HepG2 (cell line): ENCODE measurements around the gene MRPL14. TPM values are rescaled to one million over a fixed set of nuclear protein-coding genes. Genes with fewer than 3 reads are reported as not detected.

ENCODE experiments used
- ATAC-seq: fragments of 200-7000 bp; cut with Tn5 transposase; 3 replicates; pipeline ENCODE4 v1.9.1; 2020; ENCODE audit warnings: mild to moderate bottlenecking, moderate library complexity
- BruUV-seq: library from RNA; stranded (reverse); fragments of 400-500 nt; replicated peaks from 2 replicates; lab custom pipeline; 2021; lab: Mats Ljungman, UMichigan
- CTCF ChIA-PET: fragments of 300-600 bp; formaldehyde crosslinking; extraction: SDS; loops from one replicate; lab custom pipeline; 2021; ENCODE audit warnings: low total read pairs, inconsistent platforms, low intra/inter-chr PET ratio; lab: Yijun Ruan, JAX
- POLR2A ChIA-PET: fragments of 350-600 bp; sonication (Branson Sonifier 250); formaldehyde crosslinking; loops from one replicate; lab custom pipeline; 2020; ENCODE audit warnings: antibody characterized with exemption, inconsistent platforms; lab: Yijun Ruan, JAX
- DNase-seq: peaks from one replicate; pipeline ENCODE4 v3.0.0-alpha.2; 2015; ENCODE audit warnings: low spot score
- FAIRE-seq: peaks from 3 replicates; lab custom pipeline; 2011; peaks lifted over from hg19 to GRCh38; lab: Jason Lieb, UNC
- H2AFZ ChIP-seq: one replicate; pipeline ENCODE4 v1.6.1; 2011; ENCODE audit warnings: low read length, inconsistent platforms
- H3K27ac ChIP-seq: fragments of 300-600 bp; 3 replicates; pipeline ENCODE4 v1.8.0; 2011; ENCODE audit warnings: mixed run types, mild to moderate bottlenecking, mixed read lengths, low read length, inconsistent platforms; ENCODE audit not compliant: insufficient read depth; ENCODE audit errors: extremely low read length
- H3K27me3 ChIP-seq, 2 experiments: fragments of 200-600 bp in 1 of 2; 2 replicates in 1 of 2; 3 replicates in 1 of 2; pipeline versions ENCODE4 v1.6.0 to v1.8.0; 2011; ENCODE audit warnings: low read length in 2 of 2, mild to moderate bottlenecking in 2 of 2, moderate library complexity in 2 of 2, inconsistent platforms in 1 of 2; ENCODE audit not compliant: insufficient read depth in 2 of 2, control insufficient read depth in 1 of 2
- H3K36me3 ChIP-seq, 2 experiments: fragments of 200-600 bp in 1 of 2; replicated peaks in 1 of 2; 2 replicates in 1 of 2; 3 replicates in 1 of 2; pipeline versions ENCODE4 v1.5.1 to v1.8.0; 2011; ENCODE audit warnings: low read length in 2 of 2, inconsistent platforms in 1 of 2; ENCODE audit not compliant: insufficient read depth in 2 of 2, control insufficient read depth in 1 of 2
- H3K4me1 ChIP-seq: 2 replicates; pipeline ENCODE4 v1.5.1; 2012; ENCODE audit warnings: low read length, inconsistent platforms; ENCODE audit not compliant: insufficient read depth
- H3K4me2 ChIP-seq: 2 replicates; pipeline ENCODE4 v1.6.0; 2011; ENCODE audit warnings: low read depth, low read length, inconsistent platforms
- H3K4me3 ChIP-seq, 3 experiments: fragments of 200-600 bp in 1 of 3; sonication (generic), shearing (Covaris generic) in 1 of 3; replicated peaks in 1 of 3; 2 replicates each; pipeline ENCODE4 v1.5.1; 2011 to 2016; ENCODE audit warnings: low read length in 3 of 3, inconsistent platforms in 2 of 3, low read depth in 2 of 3, mild to moderate bottlenecking in 2 of 3, control low read depth in 1 of 3, mixed read lengths in 1 of 3; ENCODE audit not compliant: insufficient read depth in 1 of 3
- H3K79me2 ChIP-seq: one replicate; pipeline ENCODE4 v1.6.1; 2011; ENCODE audit warnings: low read length, inconsistent platforms; ENCODE audit not compliant: insufficient read depth
- H3K9ac ChIP-seq: 2 replicates; pipeline ENCODE4 v1.6.0; 2011; ENCODE audit warnings: mild to moderate bottlenecking, low read depth, low read length, inconsistent platforms; ENCODE audit not compliant: insufficient read depth
- H3K9me3 ChIP-seq: 2 replicates; pipeline ENCODE4 v1.5.1; 2012; ENCODE audit warnings: mild to moderate bottlenecking, low read length
- H4K20me1 ChIP-seq: 2 replicates; pipeline ENCODE4 v1.6.0; 2011; ENCODE audit warnings: inconsistent platforms, mild to moderate bottlenecking, low read length, moderate library complexity; ENCODE audit not compliant: insufficient read depth
- ADNP ChIP-seq: sonication (generic); formaldehyde crosslinking; IDR thresholded peaks from 2 replicates; pipeline ENCODE4 v1.4.0; 2020; ENCODE audit warnings: missing genetic modification reagents
- RBAK ChIP-seq: sonication (generic); formaldehyde crosslinking; IDR thresholded peaks from 2 replicates; pipeline ENCODE4 v1.5.1; 2020; ENCODE audit warnings: mild to moderate bottlenecking, missing genetic modification reagents
- REL ChIP-seq: sonication (generic); formaldehyde crosslinking; conservative IDR thresholded peaks from 2 replicates; pipeline ENCODE4 v1.8.0; 2022; ENCODE audit warnings: mild to moderate bottlenecking, missing genetic modification reagents, moderate library complexity
- THAP9 ChIP-seq: sonication (generic); formaldehyde crosslinking; IDR thresholded peaks from 2 replicates; pipeline ENCODE4; 2020; ENCODE audit warnings: missing genetic modification reagents, mild to moderate bottlenecking, borderline replicate concordance
- ZBTB20 ChIP-seq: sonication (generic); formaldehyde crosslinking; IDR thresholded peaks from 2 replicates; pipeline ENCODE4 v1.8.1; 2023; ENCODE audit warnings: missing genetic modification reagents, low read depth, mild to moderate bottlenecking, borderline replicate concordance
- ZMAT3 ChIP-seq: sonication (generic); formaldehyde crosslinking; conservative IDR thresholded peaks from 2 replicates; pipeline ENCODE4 v1.7.0; 2021; ENCODE audit warnings: missing genetic modification reagents
- ZNF275 ChIP-seq: sonication (generic); formaldehyde crosslinking; IDR thresholded peaks from 2 replicates; pipeline ENCODE4 v1.8.0; 2022; ENCODE audit warnings: missing genetic modification reagents, mild to moderate bottlenecking, inconsistent platforms, borderline replicate concordance
- ZNF33B ChIP-seq: sonication (generic); formaldehyde crosslinking; IDR thresholded peaks from 2 replicates; pipeline ENCODE4 v1.5.1; 2020; ENCODE audit warnings: mild to moderate bottlenecking, missing genetic modification reagents
- ZNF768 ChIP-seq: sonication (generic); formaldehyde crosslinking; IDR thresholded peaks from 2 replicates; pipeline ENCODE4 v1.4.0; 2020; ENCODE audit warnings: missing genetic modification reagents
- ZNF83 ChIP-seq: sonication (generic); formaldehyde crosslinking; IDR thresholded peaks from 2 replicates; pipeline ENCODE4 v1.4.0; 2020; ENCODE audit warnings: missing genetic modification reagents, mild to moderate bottlenecking, borderline replicate concordance
- WGBS: methylation state at CpG from one replicate; pipeline ENCODE4 v1.1.6; 2017; ENCODE audit warnings: low lambda C conversion rate; 5-methylcytosine and 5-hydroxymethylcytosine counted together
- in situ Hi-C: cut with HindIII; loops from 2 replicates; pipeline ENCODE4 v1.10.0; 2017; ENCODE audit warnings: low pct_unique_long_range_greater_than_20kb; ENCODE audit not compliant: extremely low pct_ligation_motif_present
- intact Hi-C: fragments of 100-400 bp; cut with micrococcal nuclease; formaldehyde crosslinking; loops from one replicate; pipeline ENCODE4 v1.10.0; 2022; ENCODE audit not compliant: unreplicated experiment
- polyA plus RNA-seq, 8 experiments: library from polyadenylated mRNA; depleted of rRNA in 3 of 8; stranded (reverse) in 7 of 8; unstranded in 1 of 8; fragments of >200 nt; fragmentation: Illumina TruSeq in 4 of 8; extraction: Trizol in 4 of 8; gene quantifications; 2 replicates each; pipeline versions ENCODE4 v1.2.1 to v1.2.3, GENCODE V29; 2011 to 2016; ENCODE audit warnings: low read depth in 4 of 8, missing spikeins in 1 of 8, mixed read lengths in 1 of 8; ENCODE audit not compliant: insufficient read depth in 1 of 8
- total RNA-seq, 5 experiments: library from RNA; depleted of rRNA; stranded (reverse); fragments of >200 nt; fragmentation: Illumina TruSeq; extraction: Trizol; gene quantifications; 2 replicates each; pipeline ENCODE4 v1.2.3, GENCODE V29; 2016; ENCODE audit warnings: low read depth in 1 of 5
- TF ChIP-seq, protein P1 (sequence below): sonication (generic); formaldehyde crosslinking; IDR thresholded peaks from 2 replicates; pipeline ENCODE4 v1.4.0; 2020; ENCODE audit warnings: mild to moderate bottlenecking, missing genetic modification reagents
- TF ChIP-seq, protein P2 (sequence below): sonication (generic); formaldehyde crosslinking; conservative IDR thresholded peaks from 2 replicates; pipeline ENCODE4 v1.5.0; 2020; ENCODE audit warnings: missing genetic modification reagents

The MRPL14 gene
- total and polyA plus RNA-seq, 2 of the 13 experiments (the other 11 are each of a cell fraction or from before 2014, with no cell fraction given) = 157 to 178 TPM

DNA sequence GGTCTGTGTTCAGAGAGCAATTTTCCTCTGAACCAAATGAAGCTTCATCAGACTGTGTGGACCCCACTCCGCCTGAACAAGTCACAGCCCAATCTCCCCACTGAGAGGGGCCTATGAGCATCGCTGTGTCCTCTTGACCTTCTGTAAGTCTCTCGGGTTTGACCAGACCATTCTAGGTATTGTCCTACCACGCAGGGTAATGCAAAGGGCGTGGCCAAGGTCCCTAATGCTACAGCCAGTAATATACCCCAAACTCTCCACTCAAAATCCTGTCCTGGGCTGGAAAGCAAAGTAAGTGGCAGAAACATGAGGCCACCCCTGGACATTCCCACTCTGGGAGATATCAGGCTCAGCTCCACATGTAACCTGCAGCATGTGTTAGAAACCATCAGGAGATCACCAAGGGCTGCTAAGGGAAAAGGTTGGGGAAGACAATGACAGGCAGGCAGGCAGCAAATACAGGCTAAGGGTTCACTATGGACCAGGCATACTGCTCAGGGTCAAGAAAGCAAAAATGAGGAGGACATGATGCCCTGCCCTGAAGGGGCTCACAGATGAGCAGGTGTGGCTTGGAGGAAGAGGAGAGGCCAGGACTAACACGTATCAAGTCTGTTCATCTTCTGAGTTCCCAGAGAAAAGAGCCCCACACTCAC lies 33.4 kb downstream of the MRPL14 start (continued):
- TF ChIP-seq ZNF33B (0 out of 2 replicates have a peak, but pooled peaks have one; percentile 41), THAP9 (CRISPR knock-in tag) (peak; percentile 19; the same call in 1 of the 2 replicates), ZBTB20 (CRISPR knock-in tag) (no peak), ZMAT3 (CRISPR knock-in tag) (peak; percentile 24; the same call in 1 of the 2 replicates), ZNF83 (0 out of 2 replicates have a peak, but pooled peaks have one; percentile 23)
- TF ChIP-seq, protein P1, sequence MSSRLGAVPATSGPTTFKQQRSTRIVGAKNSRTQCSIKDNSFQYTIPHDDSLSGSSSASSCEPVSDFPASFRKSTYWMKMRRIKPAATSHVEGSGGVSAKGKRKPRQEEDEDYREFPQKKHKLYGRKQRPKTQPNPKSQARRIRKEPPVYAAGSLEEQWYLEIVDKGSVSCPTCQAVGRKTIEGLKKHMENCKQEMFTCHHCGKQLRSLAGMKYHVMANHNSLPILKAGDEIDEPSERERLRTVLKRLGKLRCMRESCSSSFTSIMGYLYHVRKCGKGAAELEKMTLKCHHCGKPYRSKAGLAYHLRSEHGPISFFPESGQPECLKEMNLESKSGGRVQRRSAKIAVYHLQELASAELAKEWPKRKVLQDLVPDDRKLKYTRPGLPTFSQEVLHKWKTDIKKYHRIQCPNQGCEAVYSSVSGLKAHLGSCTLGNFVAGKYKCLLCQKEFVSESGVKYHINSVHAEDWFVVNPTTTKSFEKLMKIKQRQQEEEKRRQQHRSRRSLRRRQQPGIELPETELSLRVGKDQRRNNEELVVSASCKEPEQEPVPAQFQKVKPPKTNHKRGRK = 0 out of 2 replicates have a peak, but pooled peaks have one; percentile 63

GRCh38 chr6:44093066-44093465 lies 34.2 kb downstream of the MRPL14 start:
- H3K36me3 ChIP-seq = no peaks in the 10 kb centered on the region
- H3K27me3 ChIP-seq = no peaks in the 10 kb centered on the region
- no peak overlapping the region for H2AFZ ChIP-seq
- H3K27ac ChIP-seq = peak overlapping the region; percentile 76
- H3K4me3 ChIP-seq = peak overlapping the region in 1 of 3 experiments; percentile 29; a peak in 1 of 6 replicates
- DNase-seq = no peak
- in situ Hi-C loops = no loop called here
- H3K9me3 ChIP-seq = no peaks in the 10 kb centered on the region
- ChIA-PET POLR2A (interaction anchor here (1.1 kb wide), 2 partner anchors 34 to 64 kb away, joined by 4 to 5 read pairs; partner anchors contain the start of genes MRPL14 and TMEM63B), CTCF (no interaction called here)
- H3K9ac ChIP-seq = peak overlapping the region; percentile 41; the same call in 1 of the 2 replicates
- no peaks in the 10 kb centered on the region for H3K79me2 ChIP-seq
- BruUV-seq = no TSS peak
- peaks cover 76% of the 10 kb centered on the region for H3K4me1 ChIP-seq
- intact Hi-C loops = loop anchor here (10.0 kb wide), 1 partner anchor 242 kb away; no protein-coding TSS in a partner anchor
- 90% methylated on average over 5 of the region's 5 CpGs for WGBS
- H4K20me1 ChIP-seq = no peaks in the 10 kb centered on the region
- FAIRE-seq = no peak
- no peak for ATAC-seq
- H3K4me2 ChIP-seq = peak overlapping the region; percentile 36; the same call in 1 of the 2 replicates
- 0 out of 2 replicates have a peak, but pooled peaks have one; percentile 42 for TF ChIP-seq ZNF768
- no peak for TF ChIP-seq ZNF275
- TF ChIP-seq ADNP (CRISPR knock-in tag) = no peak
- no peak for TF ChIP-seq REL (CRISPR knock-in tag)
- TF ChIP-seq, protein P2, sequence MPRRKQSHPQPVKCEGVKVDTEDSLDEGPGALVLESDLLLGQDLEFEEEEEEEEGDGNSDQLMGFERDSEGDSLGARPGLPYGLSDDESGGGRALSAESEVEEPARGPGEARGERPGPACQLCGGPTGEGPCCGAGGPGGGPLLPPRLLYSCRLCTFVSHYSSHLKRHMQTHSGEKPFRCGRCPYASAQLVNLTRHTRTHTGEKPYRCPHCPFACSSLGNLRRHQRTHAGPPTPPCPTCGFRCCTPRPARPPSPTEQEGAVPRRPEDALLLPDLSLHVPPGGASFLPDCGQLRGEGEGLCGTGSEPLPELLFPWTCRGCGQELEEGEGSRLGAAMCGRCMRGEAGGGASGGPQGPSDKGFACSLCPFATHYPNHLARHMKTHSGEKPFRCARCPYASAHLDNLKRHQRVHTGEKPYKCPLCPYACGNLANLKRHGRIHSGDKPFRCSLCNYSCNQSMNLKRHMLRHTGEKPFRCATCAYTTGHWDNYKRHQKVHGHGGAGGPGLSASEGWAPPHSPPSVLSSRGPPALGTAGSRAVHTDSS = no peak
- TF ChIP-seq RBAK (CRISPR knock-in tag) = no peak
